ENCODE measurements around the gene TTLL11.

The TTLL11 gene, protein sequence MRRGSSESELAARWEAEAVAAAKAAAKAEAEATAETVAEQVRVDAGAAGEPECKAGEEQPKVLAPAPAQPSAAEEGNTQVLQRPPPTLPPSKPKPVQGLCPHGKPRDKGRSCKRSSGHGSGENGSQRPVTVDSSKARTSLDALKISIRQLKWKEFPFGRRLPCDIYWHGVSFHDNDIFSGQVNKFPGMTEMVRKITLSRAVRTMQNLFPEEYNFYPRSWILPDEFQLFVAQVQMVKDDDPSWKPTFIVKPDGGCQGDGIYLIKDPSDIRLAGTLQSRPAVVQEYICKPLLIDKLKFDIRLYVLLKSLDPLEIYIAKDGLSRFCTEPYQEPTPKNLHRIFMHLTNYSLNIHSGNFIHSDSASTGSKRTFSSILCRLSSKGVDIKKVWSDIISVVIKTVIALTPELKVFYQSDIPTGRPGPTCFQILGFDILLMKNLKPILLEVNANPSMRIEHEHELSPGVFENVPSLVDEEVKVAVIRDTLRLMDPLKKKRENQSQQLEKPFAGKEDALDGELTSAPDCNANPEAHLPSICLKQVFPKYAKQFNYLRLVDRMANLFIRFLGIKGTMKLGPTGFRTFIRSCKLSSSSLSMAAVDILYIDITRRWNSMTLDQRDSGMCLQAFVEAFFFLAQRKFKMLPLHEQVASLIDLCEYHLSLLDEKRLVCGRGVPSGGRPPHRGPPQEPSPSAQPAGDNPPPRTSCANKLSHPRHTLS

DNA sequence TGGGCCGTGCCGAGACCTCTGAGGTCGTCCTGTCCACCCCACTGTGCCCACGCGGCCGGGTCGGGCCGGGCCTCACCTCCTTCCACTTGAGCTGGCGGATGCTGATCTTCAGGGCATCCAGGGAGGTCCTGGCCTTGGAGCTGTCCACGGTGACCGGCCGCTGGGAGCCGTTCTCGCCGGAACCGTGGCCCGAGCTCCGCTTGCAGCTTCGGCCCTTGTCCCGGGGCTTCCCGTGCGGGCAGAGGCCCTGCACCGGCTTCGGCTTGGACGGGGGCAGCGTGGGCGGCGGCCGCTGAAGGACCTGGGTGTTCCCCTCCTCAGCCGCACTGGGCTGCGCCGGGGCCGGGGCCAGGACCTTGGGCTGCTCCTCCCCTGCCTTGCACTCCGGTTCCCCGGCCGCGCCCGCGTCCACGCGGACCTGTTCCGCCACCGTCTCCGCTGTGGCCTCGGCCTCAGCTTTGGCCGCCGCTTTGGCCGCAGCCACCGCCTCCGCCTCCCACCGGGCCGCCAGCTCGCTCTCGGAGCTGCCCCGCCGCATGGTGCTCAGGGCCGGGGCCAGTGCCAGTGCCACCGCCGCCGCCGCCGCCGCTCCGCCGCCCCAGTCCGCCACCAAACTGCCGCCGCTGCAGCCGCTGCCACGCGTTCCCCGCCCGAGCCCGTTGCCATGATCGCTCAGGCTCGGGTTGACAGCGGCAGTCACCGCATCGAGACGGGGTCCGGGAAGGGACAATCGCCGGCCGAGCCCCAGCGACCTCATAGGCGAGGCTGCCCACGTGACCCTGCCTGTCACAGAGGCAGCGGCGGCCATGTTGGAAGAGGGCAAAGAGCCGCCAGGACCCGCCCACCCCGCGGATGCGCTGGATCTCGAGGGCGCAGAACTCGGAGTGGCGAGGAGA, at the start of gene TTLL11:
Gene TTLL11, minus strand, starts transcription at position 698 of the 896 bp plus-strand sequence. Its CDS starts 160 bp downstream, at position 538.
- DNase-seq (ENCODE audit: low spot score) = peak; percentile 95

DNA sequence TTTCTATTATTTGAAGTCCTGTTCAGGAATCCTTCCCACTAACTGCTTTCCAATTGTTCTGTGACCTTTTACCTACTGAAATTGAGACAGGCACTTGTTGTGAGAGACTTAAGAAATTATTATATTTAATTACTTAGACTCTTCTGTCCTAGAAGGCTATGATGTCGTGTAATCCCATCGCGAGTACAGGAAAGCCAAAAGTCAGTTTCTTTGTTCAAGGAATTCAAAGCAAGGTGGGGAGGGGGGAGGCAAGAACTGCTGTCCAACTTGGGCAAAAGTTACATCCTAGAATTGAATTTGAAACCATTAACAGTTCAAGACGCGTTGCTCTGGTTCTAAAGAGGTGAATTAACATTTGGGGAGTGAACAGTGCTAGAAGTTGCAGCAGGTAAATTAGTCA, 48.6 kb upstream of the TTLL11 start:
- no peak for DNase-seq (ENCODE audit: low spot score)

DNA sequence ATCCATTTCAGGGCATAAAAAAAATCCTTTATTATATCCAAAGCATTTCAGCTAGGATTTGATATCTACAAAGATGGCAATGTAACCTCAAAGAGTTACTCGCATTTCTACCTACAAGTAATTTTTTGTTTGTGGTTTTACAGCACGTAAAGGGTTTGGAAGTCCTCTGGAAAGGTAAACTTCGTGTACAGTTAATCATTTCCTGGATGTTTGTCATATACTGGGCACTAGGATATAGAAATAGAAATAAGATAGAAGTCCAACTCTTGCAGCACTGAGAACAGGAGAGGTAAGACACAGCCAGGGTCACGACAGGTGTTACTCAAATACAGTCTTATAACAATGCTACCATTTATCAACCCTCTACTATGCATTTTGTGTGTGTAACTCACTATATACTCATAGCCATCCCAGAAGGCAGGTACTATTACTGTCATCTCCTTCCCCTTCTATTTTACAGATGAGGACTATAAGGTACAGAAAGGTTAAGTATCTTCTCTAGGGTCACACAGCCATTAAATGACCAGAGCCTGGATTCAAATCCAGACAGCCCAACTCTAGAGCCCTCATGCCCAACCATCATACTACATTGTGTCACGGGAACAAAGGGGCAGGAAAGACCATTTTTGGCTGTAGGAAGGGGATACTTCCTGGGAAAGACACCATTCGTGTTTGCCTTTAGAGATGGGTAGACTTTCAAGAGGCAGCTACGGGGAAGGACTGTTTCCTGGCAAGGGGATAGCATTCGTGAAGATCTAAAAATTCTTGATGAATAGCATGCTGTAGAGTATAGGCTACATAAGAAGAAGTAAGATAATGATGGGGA, 47.5 kb upstream of the TTLL11 start:
- no peak for DNase-seq (ENCODE audit: low spot score)

DNA sequence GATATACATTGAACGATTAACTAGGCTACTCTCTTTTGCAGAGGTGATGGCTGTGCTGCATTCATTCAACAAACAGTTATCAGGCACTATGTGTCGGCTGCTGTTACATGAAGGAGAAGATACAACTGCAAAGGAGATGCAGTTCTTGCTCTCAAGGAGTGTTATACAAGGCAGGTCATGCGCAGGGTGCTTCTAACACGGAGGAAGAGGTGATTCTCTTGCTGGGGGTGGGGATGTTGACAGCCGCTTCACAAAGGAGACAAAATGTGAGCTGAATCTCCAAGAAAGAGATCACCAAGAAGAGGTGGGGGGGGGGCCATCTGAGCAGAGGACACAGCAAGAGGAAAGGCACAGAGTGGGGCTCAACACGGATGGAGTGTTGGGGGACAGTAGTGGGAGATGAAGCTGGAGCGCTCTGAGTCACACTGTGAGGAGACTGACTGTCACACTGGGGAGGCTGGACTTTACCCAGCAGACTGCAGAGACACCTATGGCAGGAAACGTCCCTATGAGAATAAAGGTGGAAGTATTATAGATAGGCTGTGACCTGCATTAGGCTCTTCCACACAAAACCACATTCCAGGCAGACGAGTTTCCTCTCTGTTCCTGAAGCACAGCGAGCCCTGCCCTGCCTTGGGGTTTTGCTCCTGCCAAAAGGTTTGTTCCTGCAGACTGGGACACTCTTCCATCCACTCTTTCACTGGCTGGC, 45.6 kb upstream of the TTLL11 start:
- DNase-seq (ENCODE audit: low spot score) = no peak

DNA sequence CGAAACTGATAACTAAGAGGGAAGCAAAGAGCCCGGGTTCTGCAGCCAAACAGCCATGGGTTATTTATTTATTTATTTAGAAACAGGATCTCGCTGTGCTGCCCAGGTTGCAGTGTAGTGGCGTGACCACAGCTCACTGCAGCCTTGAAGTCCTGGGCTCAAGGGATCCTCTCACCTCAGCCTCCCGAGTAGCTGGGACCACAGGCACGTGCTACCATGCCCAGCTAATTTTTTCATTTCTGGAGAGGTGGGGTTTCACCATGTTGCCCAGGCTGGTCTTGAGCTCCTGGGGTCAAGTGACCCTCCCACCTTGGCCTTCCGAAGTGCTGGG, 42.4 kb upstream of the TTLL11 start:
- no peak for DNase-seq (ENCODE audit: low spot score)

DNA sequence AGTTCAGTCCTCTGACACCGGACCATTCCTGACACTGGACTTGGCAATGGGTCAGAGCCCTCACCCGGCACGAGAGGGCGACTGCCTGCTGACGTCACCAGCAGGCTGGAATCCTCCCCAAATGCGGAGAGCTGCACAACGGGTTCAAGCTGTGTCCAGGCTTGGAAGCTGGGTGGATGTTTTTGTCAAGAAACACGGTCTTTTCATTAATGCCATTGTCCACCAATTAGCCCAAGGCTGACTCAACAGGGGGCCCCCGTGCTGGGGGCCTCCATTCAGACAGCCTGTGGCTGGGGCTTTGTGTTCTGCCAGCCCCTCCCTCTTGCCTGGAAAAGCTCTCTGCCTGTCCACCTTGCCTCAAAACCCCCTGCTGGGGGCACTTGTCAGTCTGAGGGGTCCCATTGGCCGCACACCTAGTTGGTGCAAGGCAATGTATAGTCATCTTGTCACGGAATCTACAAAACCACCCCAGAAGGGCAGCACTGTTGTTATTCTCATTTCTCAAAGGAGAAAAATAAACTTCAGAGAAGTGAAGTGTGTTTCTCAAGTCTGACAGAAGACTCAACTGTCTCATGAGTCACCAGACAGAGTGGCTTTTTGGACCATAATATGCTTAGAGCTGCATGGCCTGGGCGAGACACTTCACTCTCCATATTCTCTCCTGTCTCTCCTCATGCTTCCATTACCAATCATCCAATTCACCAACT, 41.9 kb upstream of the TTLL11 start:
- DNase-seq (ENCODE audit: low spot score) = no peak

DNA sequence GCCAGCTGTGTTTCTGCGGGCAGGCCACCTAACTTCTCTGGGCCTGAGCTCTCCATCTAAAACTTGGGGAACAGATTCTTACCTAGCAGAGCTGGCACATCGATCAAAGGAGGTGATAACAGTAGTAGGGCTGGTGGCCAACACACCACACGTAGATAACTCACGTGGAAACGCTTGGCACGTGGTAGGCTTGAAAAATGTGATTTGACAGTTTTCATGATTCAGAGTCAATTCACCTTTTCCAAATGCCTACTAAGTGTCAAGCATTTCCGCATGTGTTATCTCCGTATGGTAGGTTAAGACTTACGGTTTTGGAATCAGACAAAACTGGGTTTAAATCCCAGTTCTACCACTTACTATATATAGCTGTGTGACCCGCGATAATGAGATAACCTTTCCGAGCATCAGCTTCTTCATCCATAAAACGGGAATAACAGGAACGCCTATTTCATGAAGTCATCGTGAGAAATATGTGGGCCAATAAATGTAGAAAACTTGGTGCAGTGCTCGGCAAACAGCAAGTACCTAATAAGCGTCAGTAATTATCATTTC, 41.0 kb upstream of the TTLL11 start:
- no peak for DNase-seq (ENCODE audit: low spot score)

DNA sequence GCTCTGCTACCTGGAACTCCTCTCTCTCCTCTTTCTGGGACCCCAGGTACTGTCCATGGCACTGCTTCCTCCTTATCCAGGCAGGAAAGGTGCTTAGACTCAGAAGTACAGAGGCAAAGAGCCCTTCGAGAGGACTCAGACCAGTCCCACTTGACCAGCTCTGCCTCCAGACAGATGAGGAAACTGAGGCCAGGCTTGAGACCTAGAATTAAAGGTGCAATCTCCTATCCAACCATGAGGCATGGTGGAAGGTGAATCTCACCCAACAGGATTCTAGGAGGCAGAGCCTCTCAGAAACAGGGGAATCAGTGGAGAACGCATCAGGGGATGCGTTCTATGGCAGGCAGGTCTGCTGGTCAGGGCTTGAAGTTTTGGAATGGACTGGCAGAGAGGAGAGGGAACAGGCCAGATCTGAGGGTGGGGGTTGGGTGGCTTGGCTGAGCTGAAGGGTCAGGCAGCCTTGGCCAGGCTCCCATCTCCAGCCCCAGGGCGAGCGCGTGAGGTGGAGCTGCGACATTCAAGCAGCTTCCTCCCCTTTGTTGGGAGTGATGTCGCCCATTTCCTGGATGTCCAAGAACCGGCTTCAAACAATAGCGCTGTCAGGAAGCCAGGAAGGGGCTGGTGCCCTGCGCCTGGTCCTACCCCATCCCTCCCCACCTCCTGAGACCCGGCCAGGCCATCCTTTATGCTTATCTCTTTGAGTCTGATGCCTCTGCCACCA, 40.3 kb upstream of the TTLL11 start:
- DNase-seq (ENCODE audit: low spot score) = no peak

DNA sequence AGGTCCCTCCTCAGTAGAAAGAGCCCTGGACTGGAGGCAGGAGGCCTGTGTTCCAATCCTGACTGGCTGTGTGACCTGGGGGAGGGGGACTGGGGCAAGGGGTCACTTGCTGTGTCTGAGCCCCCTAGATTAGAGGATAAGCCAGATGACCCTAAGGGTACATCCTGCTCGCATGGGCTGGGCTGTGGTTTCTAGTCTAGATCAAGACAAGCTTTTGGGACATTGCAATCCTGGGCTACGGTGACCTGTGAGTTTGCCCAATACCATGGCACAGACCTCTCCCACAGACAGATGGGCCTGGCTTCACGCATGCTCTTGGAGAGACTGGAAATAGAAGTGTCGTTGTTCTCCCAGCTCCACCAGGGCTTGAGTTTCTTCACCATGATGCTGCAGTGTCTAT, 39.4 kb upstream of the TTLL11 start:
- no peak for DNase-seq (ENCODE audit: low spot score)

DNA sequence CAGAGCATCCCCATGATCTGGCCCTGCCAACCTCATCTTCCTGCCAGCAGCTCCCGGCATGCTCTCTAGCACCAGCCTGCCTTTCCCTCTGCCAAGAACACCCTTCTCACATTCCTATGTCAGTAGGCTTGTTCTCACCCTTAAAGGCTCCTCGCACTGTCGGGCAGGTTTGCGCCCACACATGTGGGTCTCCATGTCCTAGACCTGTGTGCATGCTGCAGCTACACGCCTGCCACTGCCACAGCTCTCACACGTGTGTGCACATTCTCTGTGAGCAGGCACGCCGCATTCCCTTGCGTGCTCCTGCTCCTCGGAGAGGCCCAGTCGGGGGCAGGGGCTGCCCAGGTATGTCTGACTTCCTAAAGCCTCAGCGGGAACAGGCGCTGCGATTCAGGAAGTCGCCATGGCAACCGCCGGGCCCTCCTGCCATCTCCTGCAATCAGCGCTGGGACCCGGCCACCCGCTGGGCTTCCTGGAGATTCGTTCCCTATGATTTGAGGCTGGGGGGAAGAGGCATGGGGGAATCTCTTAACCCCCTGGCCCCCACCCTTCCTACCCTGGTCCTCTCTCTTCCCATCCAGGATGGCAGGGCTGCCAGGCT, 38.4 kb upstream of the TTLL11 start:
- no peak for DNase-seq (ENCODE audit: low spot score)

DNA sequence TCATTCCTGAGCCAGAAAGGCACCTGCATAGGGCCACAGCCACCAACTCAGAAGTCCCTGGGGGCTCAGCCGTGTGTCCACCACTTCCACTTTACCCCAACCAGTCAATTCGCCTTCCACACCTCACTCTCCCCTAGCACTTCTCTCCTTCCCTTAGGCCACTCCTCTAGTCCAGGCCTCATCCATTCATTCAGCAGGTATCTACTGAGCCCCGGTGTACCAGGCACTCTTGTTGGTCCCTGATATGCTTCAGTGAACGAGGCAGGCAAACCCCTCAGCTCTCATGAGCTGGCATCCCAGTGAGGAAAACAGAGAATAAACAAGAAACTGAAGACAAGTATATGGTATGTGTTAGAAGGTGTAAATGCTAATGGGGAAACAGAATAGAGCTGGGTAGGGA, 37.7 kb upstream of the TTLL11 start:
- no peak for DNase-seq (ENCODE audit: low spot score)

DNA sequence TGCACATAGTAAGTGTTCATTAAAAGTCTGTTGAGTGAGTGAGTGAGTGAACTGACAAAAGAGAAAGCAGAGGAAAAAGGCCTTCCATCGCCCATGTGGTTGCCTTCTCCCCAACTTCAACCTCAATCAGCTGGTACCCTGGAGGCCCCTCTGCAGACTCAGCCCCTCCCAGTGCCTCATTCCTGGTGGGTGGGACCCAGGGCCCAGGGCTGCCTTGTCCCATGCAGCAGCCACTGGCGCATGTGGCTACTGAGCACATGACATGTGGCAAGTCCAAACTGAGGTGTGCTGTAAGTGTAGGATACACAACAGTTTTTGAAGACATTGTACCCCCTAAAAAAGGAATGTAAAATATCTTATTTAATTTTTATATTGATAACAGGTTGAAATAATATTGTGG, 36.9 kb upstream of the TTLL11 start:
- no peak for DNase-seq (ENCODE audit: low spot score)

DNA sequence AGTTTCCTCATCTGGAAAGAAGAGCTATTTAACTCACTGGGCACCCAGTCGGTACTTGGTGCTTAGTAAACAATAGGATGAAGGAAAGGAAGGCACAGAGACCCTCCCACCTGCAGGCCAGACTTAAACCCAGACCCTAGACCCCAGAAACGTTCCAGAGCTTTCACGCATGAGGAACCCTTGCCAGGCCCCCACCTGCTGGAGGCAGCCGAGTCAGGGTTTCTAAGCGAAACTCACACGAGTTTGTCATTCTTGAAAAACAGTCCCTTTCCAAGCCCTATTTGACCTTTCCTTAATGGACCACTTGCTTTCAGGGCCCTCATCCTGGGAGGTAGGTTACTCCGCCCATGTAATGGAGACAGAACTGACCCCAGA, 35.8 kb upstream of the TTLL11 start:
- no peak for DNase-seq (ENCODE audit: low spot score)

DNA sequence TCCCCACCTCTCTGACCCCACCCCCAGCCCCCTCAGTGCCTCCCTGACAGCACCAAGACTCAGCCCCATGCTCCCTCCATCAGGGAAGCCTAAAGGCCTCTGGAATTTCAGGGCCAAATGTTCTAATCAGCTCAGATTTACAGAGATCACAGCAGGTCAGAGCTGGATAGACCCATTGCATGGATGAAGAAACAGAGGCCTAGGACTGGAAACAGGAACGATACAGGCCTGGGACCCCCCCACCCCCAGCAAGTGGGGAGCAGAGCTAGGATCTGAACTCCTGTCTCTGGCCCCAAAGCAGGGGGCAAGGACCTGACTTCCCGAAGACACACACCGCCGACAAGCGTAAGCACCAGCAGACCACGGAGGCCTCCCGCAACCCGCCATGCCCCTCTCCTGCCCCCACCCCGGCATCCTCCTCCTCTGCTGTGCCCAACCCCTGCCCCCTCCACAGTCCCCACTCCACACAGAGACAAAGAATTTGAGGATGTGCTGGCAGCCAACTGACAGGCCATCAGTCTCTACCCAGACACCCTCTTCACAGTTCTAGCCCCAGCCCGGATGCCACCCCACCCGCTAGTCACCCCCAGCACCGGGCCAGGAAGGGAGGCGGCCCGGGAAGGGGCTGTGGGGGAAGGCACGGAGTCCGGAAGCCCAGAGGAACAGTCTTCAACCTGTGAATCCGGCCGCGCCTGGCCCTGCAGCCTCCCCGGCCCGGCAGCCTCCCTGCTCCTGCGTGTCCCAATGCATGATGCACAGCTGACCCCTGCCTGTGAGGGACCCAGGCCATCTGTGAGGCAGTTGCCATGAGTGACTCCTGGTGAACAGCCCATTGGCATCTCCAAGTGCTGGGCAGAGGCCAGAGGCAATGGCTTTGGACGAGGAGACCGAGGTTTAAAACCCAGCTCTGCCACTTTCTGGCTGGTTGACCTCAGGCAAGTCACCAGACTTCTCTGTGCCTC, 35.2 kb upstream of the TTLL11 start:
- no peak for DNase-seq (ENCODE audit: low spot score)

DNA sequence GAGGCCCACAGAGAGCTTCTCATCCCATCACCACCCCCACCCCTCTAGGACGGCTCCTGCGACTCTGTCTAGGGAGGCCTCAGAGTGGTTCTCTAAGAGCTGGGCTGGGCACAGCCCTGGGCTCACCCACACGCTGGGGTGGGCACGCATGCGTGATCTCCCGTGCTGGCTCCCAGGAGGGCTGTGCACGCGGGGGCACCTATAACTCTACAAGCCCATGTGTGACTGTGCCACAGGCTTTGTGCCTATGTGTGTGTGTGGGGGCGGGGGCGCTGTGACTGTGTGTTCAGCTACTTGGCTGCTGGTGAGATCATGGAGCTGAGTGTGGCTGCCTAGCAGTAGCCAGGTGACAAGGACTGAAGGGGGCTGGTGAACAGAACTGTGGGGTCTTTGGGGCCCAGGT, 34.3 kb upstream of the TTLL11 start:
- no peak for DNase-seq (ENCODE audit: low spot score)

DNA sequence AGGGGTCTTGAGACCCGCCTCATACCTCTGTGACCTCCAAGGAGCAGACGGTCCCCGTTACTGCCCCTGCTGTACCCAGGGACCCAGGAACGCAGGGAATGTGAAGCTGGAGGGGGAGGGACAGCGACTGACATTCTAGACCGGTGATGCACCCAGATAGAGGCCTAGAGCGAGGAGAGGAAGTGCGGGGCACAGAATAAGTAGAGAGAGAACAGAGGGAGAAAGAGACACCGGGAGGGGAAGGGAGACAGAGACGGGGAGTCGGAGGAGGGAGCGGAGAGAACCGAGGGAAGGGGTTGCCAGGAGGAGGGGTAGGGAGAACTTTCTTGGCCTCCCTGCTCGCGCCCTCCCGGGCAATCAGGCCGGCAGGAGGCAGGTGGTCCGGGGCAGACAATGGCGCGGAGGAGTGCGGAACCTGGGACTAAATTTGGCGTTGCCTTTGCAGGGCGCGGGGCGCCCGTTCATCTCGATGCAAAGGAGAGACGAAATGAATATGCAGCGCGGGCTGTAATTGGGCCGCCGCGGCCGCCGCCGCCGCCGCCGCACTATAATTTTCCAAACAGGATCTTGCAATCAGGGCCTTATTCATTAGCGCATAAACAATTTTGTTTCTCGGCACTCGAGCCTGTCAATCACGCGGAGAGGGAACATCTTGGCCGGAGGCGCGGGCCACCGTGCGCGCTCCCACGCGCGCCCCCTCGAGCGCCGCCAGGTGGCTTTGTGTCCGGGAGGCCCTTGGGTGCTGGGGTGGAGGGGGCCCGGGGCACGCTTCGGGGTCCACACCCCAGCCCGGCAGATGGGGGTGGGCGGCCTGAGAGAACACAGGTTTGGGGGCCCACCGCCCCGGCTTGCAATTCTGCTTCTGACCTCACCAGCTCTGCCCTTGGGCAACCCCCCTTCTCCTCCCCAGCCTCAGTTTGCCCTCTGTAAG, 33.5 kb upstream of the TTLL11 start:
- DNase-seq (ENCODE audit: low spot score) = no peak

All from CD4-positive, alpha-beta T cell treated with Interleukin-6 at 100 ng/mL for 8 hours (primary cell).